ENCODE measurements around the gene LRRK1. TPM values are rescaled to one million over a fixed set of nuclear protein-coding genes. Genes with fewer than 3 reads are reported as not detected.

Gene LRRK1
- polyA plus RNA-seq, 1 of the 3 experiments (the other 2 are of a cell fraction) = 6.9 TPM

- Histone ChIP-seq H3K79me2 (ENCODE audit: insufficient read depth) (no peaks in the 10 kb centered on the region), H3F3A (replicated peaks; ENCODE audit: insufficient read depth) (no peaks in the 10 kb centered on the region), H3K4me2 (no peak overlapping the region), H2AFZ (ENCODE audit: low read depth) (no peak overlapping the region), H3K9me3 (no peaks in the 10 kb centered on the region), H3K4me1 (ENCODE audit: control insufficient read depth in 1 of 2, insufficient read depth in 2 of 2, low read depth in 1 of 2, low read length in 1 of 2) (peaks cover 2 to 6% of the 10 kb centered on the region in 2 experiments; a peak in 2 of 4 replicates), H3K27me3 (ENCODE audit: insufficient read depth) (no peaks in the 10 kb centered on the region), H4K20me1 (ENCODE audit: insufficient read depth) (no peaks in the 10 kb centered on the region), H3K27ac (ENCODE audit: low read depth in 2 of 2, low read length in 1 of 2) (peak overlapping the region in 1 of 2 experiments; percentile 12; a peak in 1 of 4 replicates), H3K36me3 (replicated peaks in 1 of 2; ENCODE audit: control insufficient read depth in 1 of 2, insufficient read depth in 2 of 2, low read length in 1 of 2) (no peaks in the 10 kb centered on the region), H3K4me3 (ENCODE audit: low read depth in 2 of 2, low read length in 1 of 2) (no peak overlapping the region), H3K9ac (no peak overlapping the region), H3K9me2 (no peaks in the 10 kb centered on the region)
- ChIA-PET CTCF (no interaction called here), POLR2A (no interaction called here)
- TF ChIP-seq RCOR1 (IDR thresholded peaks at IDR 0.05; ENCODE audit: low read length) = no peak
- peak; percentile 30; the same call in 1 of the 2 replicates for TF ChIP-seq FOSL2 (IDR thresholded peaks at IDR 0.05; ENCODE audit: borderline replicate concordance, low read depth)
- no peak for DNase-seq
- 83% methylated on average over 3 of the region's 3 CpGs for WGBS (ENCODE audit: low lambda C conversion rate)
Measured at GRCh38 chr15:100968050-100968966, 49.2 kb downstream of the LRRK1 start.

DNA sequence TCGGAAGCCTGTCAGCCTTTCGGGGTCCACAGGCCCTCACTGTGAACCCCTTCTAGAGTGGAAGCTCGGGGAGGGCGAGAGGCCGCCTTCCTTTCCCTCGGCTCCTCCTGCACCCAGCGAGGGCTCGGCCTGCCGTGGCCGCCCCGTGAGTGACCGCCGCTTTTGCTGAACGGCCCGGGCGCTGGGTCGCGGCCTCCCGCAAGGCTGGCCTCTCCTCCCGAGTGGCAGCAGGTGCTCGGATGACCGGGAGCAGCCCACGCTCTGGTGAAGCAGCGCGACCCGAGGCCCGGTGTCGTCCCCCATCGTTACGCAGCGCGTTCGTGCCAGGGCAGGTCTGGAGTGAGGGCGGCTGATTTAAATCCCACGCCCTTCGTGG is 53.8 kb downstream of the LRRK1 start:
- ChIA-PET POLR2A (no interaction called here), CTCF (interaction anchor here (0.7 to 2.7 kb wide), 5 partner anchors 34 to 400 kb away, joined by 3 to 9 read pairs (median 3); no protein-coding TSS in a partner anchor)
- no peak overlapping the region for H2AFZ ChIP-seq (ENCODE audit: low read depth)
- no peaks in the 10 kb centered on the region for H3F3A ChIP-seq (replicated peaks; ENCODE audit: insufficient read depth)
- H3K4me2 ChIP-seq = no peak overlapping the region
- DNase-seq = no peak
- no peak for TF ChIP-seq NRF1 (IDR thresholded peaks at IDR 0.05; ENCODE audit: low read depth, low read length)
- no peak for TF ChIP-seq MXI1 (IDR thresholded peaks at IDR 0.05; ENCODE audit: low read depth, low read length)
- TF ChIP-seq SIN3A (IDR thresholded peaks at IDR 0.05; ENCODE audit: borderline replicate concordance, low read depth, low read length) = no peak
- TF ChIP-seq TAF1 (IDR thresholded peaks at IDR 0.05; ENCODE audit: borderline replicate concordance, low read depth, low read length) = no peak
- TF ChIP-seq NFIC (IDR thresholded peaks at IDR 0.05; ENCODE audit: borderline replicate concordance) = no peak
- TF ChIP-seq YY1 (IDR thresholded peaks at IDR 0.05; ENCODE audit: low read depth) = no peak
- TF ChIP-seq JUND (IDR thresholded peaks at IDR 0.05) = no peak
- TF ChIP-seq PBX3 (IDR thresholded peaks at IDR 0.05) = no peak
- TF ChIP-seq SMC3 (IDR thresholded peaks at IDR 0.05; ENCODE audit: low read depth, low read length) = no peak
- TF ChIP-seq RFX5 (IDR thresholded peaks at IDR 0.05; ENCODE audit: low read length) = no peak
- TF ChIP-seq TEAD4 (IDR thresholded peaks at IDR 0.05; ENCODE audit: borderline replicate concordance, insufficient read depth) = no peak
- no peak for TF ChIP-seq USF2 (IDR thresholded peaks at IDR 0.05; ENCODE audit: borderline replicate concordance, low read depth, low read length)
- no peaks in the 10 kb centered on the region for H3K36me3 ChIP-seq (replicated peaks in 1 of 2; ENCODE audit: control insufficient read depth in 1 of 2, insufficient read depth in 2 of 2, low read length in 1 of 2)
- 90% methylated on average over 21 of the region's 36 CpGs for WGBS (ENCODE audit: low lambda C conversion rate)
- H3K9me2 ChIP-seq = no peaks in the 10 kb centered on the region
- H3K27ac ChIP-seq (ENCODE audit: low read depth in 2 of 2, low read length in 1 of 2) = no peak overlapping the region
- H3K9ac ChIP-seq = no peak overlapping the region
- H3K9me3 ChIP-seq = no peaks in the 10 kb centered on the region
- no peaks in the 10 kb centered on the region for H3K79me2 ChIP-seq (ENCODE audit: insufficient read depth)
- peaks cover 0 to 6% of the 10 kb centered on the region in 2 experiments; a peak in 2 of 4 replicates for H3K4me1 ChIP-seq (ENCODE audit: control insufficient read depth in 1 of 2, insufficient read depth in 2 of 2, low read depth in 1 of 2, low read length in 1 of 2)
- H3K27me3 ChIP-seq (ENCODE audit: insufficient read depth) = no peaks in the 10 kb centered on the region
- H4K20me1 ChIP-seq (ENCODE audit: insufficient read depth) = no peaks in the 10 kb centered on the region
- no peak overlapping the region; a peak in 1 of 4 replicates for H3K4me3 ChIP-seq (ENCODE audit: low read depth in 2 of 2, low read length in 1 of 2)
